Adrenal gland (tissue), 12 donors: Measurements from ENCODE around the gene ZNF32. TPM values are rescaled to one million over a fixed set of nuclear protein-coding genes. Genes with fewer than 3 reads are reported as not detected.

ENCODE experiments used
- DNase-seq, 7 donors: peaks; one replicate each; pipeline ENCODE4 v3.0.0-alpha.2; 2019 to 2020
- H3K27ac ChIP-seq, 5 donors: fragments of 200-600 bp; sonication (generic) in 4 of 5; 1 replicate in 3 of 5; 2 replicates in 2 of 5; pipeline versions ENCODE4 v1.5.1 to v1.8.0; 2016 to 2020; ENCODE audit warnings: mild to moderate bottlenecking in 1 of 5
- H3K27me3 ChIP-seq: fragments of 200-600 bp; 2 replicates; pipeline ENCODE4 v1.8.0; 2021
- H3K36me3 ChIP-seq, 2 donors: fragments of 200-600 bp; replicated peaks in 1 of 2; 1 replicate in 1 of 2; 2 replicates in 1 of 2; pipeline versions ENCODE4 v1.5.1 to v1.8.0; 2018 to 2022
- H3K4me1 ChIP-seq, 2 donors: fragments of 200-600 bp; replicated peaks in 1 of 2; 1 replicate in 1 of 2; 2 replicates in 1 of 2; pipeline versions ENCODE4 v1.5.1 to v1.8.0; 2018 to 2021
- H3K4me3 ChIP-seq, 4 donors: fragments of 200-600 bp; sonication (generic) in 3 of 4; one replicate each; pipeline ENCODE4 v1.5.1; 2016 to 2018
- H3K9me3 ChIP-seq, 3 donors: fragments of 200-600 bp; sonication (generic) in 1 of 3; replicated peaks in 1 of 3; 1 replicate in 2 of 3; 2 replicates in 1 of 3; pipeline versions ENCODE4 v1.5.1 to v1.8.0; 2016 to 2021
- POLR2A ChIP-seq, 2 donors: fragments of 450-650 bp; IDR thresholded peaks; one replicate each; pipeline ENCODE4 v1.6.1; 2017; ENCODE audit warnings: antibody characterized with exemption in 2 of 2, mild to moderate bottlenecking in 2 of 2, moderate library complexity in 1 of 2
- WGBS, 4 donors: extraction: QIAGEN DNeasy Blood & Tissue Kit in 2 of 4; methylation state at CpG; one replicate each; pipeline versions ENCODE4 v1.1.5 to v1.1.7; 2013 to 2017; 5-methylcytosine and 5-hydroxymethylcytosine counted together
- intact Hi-C, 2 donors: fragments of 100-400 bp; cut with DNase I; formaldehyde crosslinking; loops; one replicate each; pipeline versions ENCODE4 v1.14.1 to v1.15.0; 2022 to 2023
- polyA plus RNA-seq, 3 donors: library from polyadenylated mRNA; stranded (reverse); fragments of 200-250 nt in 2 of 3; fragments of 350-450 nt in 1 of 3; fragmentation: Illumina TruSeq in 1 of 3; extraction: RNeasy Lipid Tissue Mini Kit (QIAGEN cat#74804) in 1 of 3; gene quantifications; one replicate each; pipeline ENCODE4 v1.2.3, GENCODE V29; 2013 to 2014
- total RNA-seq, 9 donors: library from RNA; depleted of rRNA in 4 of 9; stranded (reverse); fragments of >200 nt in 4 of 9; fragments of 120-200 nt in 1 of 9; fragmentation: NEBNext Ultra II Directional in 1 of 9; extraction: Animal tissue kit (Norgen Biotek cat#: 25700) in 1 of 9; gene quantifications; one replicate each; pipeline versions ENCODE4 v1.1.0 to v1.2.4, GENCODE V29; 2013 to 2023
- TF ChIP-seq, protein P1 (sequence below), 6 experiments: fragments of 450-650 bp in 4 of 6; fragments of 200-600 bp in 2 of 6; sonication (generic) in 1 of 6; IDR thresholded peaks; 1 replicate in 5 of 6; 2 replicates in 1 of 6; pipeline versions ENCODE4 v1.5.1 to v1.8.0; 2016 to 2021; ENCODE audit warnings: antibody characterized with exemption in 6 of 6, mild to moderate bottlenecking in 2 of 6, moderate library complexity in 1 of 6
- donor health status: healthy with polysubstance abuse.
- donor health status: Bipolar disorder and iron deficiency.
- donor health status: DM: yes; HTN: yes; CAD: no.
- donor health status: DM: no; HTN: no; CAD: no.
- donor health status: DM: no; HTN: no; CAD: no.
- donor health status: DM: yes; HTN: yes; CAD: no.

The ZNF32 gene
- total and polyA plus RNA-seq, 12 donors = 18.0 to 77.8 (median 42.5) TPM

DNA sequence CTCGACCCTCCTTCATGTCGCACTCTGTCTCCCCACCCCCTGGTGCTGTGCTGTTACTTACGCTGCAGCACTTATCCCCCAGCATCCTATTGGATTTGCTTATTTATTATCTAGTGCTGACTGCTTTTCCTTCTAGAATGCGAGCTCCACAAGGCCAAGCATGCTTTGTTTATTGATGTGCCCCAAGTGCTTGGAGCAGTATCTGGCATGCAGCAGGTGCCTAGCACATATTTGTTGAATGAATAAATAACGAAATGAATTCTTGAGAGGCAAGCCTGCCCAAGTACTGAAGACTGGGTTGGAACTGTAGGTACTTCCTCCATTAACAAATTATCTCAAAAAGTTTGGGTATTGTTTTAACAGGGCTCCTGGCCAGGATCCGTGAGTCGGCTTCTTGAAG is 24.8 kb upstream of the ZNF32 start:
- Histone ChIP-seq H3K4me3 (no peak overlapping the region), H3K36me3 (no peaks in the 10 kb centered on the region), H3K9me3 (no peaks in the 10 kb centered on the region), H3K27ac (no peak overlapping the region), H3K4me1 (peaks cover 0 to 3% of the 10 kb centered on the region in 2 donors), H3K27me3 (peaks cover 4% of the 10 kb centered on the region)
- WGBS, 4 donors = 70 to 80% (median 76%) methylated on average over 7 of the region's 7 CpGs
- DNase-seq = no peak
- intact Hi-C loops = loop anchor here (2.0 to 5.0 kb wide), 4 partner anchors 639 to 1189 kb away; partner anchors contain the start of gene CXCL12 (in 1 of the 2)
- TF ChIP-seq POLR2A (IDR thresholded peaks at IDR 0.05) = no peak
- TF ChIP-seq, protein P1, sequence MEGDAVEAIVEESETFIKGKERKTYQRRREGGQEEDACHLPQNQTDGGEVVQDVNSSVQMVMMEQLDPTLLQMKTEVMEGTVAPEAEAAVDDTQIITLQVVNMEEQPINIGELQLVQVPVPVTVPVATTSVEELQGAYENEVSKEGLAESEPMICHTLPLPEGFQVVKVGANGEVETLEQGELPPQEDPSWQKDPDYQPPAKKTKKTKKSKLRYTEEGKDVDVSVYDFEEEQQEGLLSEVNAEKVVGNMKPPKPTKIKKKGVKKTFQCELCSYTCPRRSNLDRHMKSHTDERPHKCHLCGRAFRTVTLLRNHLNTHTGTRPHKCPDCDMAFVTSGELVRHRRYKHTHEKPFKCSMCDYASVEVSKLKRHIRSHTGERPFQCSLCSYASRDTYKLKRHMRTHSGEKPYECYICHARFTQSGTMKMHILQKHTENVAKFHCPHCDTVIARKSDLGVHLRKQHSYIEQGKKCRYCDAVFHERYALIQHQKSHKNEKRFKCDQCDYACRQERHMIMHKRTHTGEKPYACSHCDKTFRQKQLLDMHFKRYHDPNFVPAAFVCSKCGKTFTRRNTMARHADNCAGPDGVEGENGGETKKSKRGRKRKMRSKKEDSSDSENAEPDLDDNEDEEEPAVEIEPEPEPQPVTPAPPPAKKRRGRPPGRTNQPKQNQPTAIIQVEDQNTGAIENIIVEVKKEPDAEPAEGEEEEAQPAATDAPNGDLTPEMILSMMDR (IDR thresholded peaks at IDR 0.05) = no peak

DNA sequence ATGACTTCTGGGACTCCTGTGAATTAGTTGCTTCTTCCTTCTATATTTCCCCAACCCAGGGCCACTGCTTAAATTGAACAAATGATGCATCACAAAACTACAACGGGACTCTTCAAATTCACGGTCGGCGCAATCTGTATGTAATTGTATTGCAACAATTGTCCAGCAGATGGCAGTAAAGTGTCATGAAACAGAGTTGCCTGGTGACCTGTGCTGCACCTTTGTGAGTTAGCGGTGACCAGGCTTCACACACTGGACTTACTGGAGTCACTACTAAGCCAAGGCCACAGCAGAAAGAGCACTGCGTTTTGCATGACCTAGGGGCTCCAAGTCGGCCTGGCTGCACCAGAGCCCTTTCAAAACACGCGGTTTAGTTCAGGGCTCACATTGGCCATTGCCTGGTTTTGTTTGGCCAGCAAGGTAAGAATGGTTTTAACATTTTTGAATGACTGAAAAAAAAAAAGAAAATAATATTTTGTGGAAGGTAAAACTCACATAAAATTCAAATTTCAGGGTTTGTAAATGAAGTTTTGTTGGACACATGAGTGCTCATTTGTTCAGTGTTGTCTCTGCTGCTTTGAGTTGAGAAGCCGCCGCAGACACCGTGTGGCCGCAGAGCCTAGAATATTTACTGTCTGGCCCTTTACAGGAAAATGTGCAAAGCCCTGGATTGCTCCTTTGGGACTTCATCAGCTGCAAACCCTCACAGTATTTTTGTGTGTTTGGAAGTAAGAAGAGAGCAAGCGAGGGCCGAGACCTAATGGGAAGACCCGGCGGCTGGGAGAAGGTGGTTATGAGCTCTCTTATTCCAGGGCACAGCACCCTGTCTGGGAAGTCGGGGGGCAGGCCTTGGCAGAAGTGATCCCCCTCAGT is 23.2 kb upstream of the ZNF32 start:
- intact Hi-C loops = loop anchor here (2.0 to 5.0 kb wide), 4 partner anchors 640 to 1190 kb away; partner anchors contain the start of gene CXCL12 (in 1 of the 2)
- peak; percentile 45 to 75 (median 61) for DNase-seq
- TF ChIP-seq, protein P1 (IDR thresholded peaks at IDR 0.05) = peak; percentile 77 to 92 (median 84)
- no peak for TF ChIP-seq POLR2A (IDR thresholded peaks at IDR 0.05)
- Histone ChIP-seq H3K36me3 (no peaks in the 10 kb centered on the region), H3K4me3 (no peak overlapping the region), H3K9me3 (no peaks in the 10 kb centered on the region), H3K27ac (no peak overlapping the region), H3K4me1 (peaks cover 0 to 3% of the 10 kb centered on the region in 2 donors), H3K27me3 (peaks cover 16% of the 10 kb centered on the region)
- 43 to 51% (median 49%) methylated on average over 16 to 18 of the region's 18 CpGs for WGBS, 4 donors

DNA sequence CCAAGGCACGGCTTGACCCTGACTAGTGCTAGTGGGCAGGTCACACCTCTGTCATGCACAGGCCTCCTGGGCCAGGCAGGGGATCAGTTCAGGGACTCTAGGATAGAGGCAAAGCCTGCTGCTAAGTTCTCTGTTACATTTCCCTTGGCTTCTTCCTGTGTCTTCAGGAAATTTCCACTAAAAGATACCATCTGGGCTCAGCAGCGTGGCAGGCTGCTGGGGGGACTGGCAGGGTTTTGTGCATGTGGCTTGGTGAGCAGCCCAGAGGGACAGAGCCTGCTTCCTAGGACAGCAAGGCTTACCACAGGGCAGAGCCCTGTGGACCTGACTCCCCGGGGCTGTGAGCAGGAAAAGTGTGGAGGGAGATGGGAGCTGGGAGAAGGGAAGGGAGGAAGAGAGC is 20.7 kb upstream of the ZNF32 start:
- no peaks in the 10 kb centered on the region for H3K9me3 ChIP-seq
- H3K4me3 ChIP-seq = no peak overlapping the region
- no peak overlapping the region for H3K27ac ChIP-seq
- intact Hi-C loops = no loop called here
- WGBS, 4 donors = 43 to 87% (median 75%) methylated on average over 1 to 3 of the region's 3 CpGs
- TF ChIP-seq, protein P1 (IDR thresholded peaks at IDR 0.05) = no peak
- TF ChIP-seq POLR2A (IDR thresholded peaks at IDR 0.05) = no peak
- no peak for DNase-seq
- no peaks in the 10 kb centered on the region for H3K36me3 ChIP-seq
- H3K4me1 ChIP-seq = peaks cover 0 to 3% of the 10 kb centered on the region in 2 donors
- peaks cover 17% of the 10 kb centered on the region for H3K27me3 ChIP-seq

DNA sequence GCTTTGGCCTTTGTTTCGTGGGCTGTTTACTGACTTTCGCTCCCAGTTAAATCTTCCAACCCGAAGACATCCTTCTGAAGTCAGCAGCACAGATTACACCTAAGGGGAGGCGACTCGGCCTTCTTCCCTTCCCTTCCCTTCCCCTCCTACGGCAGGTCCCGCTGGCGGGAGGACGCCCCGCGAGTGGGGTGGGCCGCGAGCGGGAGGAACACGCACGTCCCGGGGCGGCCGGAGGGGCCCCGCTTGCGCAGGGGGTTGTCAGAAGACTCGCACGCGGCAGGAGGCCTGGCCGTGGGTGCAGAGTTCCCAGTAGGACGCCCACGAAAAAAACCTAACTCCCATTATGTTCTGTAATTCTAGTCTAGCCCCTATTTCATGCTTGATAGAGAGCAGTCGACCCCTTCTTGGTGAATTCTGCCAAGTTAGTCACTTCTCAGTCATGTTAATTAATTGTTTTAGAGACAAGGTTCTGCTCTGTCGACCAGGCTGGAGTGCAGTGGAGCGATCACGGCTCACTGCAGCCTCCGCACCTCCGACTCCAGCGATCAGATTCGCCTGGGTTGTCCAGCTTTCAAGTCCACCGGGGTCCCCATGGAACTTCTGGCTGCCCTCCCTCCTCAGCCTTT is 19.2 kb upstream of the ZNF32 start:
- intact Hi-C loops = no loop called here
- Histone ChIP-seq H3K4me3 (no peak overlapping the region), H3K27me3 (peaks cover 17% of the 10 kb centered on the region), H3K27ac (no peak overlapping the region), H3K4me1 (peaks cover 0 to 3% of the 10 kb centered on the region in 2 donors), H3K36me3 (no peaks in the 10 kb centered on the region), H3K9me3 (no peaks in the 10 kb centered on the region)
- TF ChIP-seq POLR2A (IDR thresholded peaks at IDR 0.05) = no peak
- TF ChIP-seq, protein P1 (IDR thresholded peaks at IDR 0.05) = no peak
- no peak for DNase-seq
- WGBS, 4 donors = 70 to 86% (median 74%) methylated on average over 35 to 36 of the region's 36 CpGs
